Kidney (tissue), 14 donors: Measurements from ENCODE around the gene NEK6. TPM values are rescaled to one million over a fixed set of nuclear protein-coding genes. Genes with fewer than 3 reads are reported as not detected.
A peak's percentile ranks its signal among the peaks of the same experiment; 100 is the strongest.

ENCODE experiments used
- DNase-seq, 5 donors: peaks; one replicate each; pipeline ENCODE4 v3.0.0-alpha.2; 2013 to 2020
- FAIRE-seq: peaks from 2 replicates; lab custom pipeline; 2012; peaks lifted over from hg19 to GRCh38; lab: Jason Lieb, UNC
- H3K27ac ChIP-seq, 2 donors: one replicate each; pipeline ENCODE4 v1.7.0; 2013; ENCODE audit warnings: low read depth in 2 of 2, low read length in 2 of 2, inconsistent platforms in 1 of 2
- H3K27me3 ChIP-seq: one replicate; pipeline ENCODE4 v1.7.1; 2013; ENCODE audit warnings: low read length, inconsistent platforms; ENCODE audit not compliant: control insufficient read depth, insufficient read depth
- H3K36me3 ChIP-seq, 3 donors: one replicate each; pipeline versions ENCODE4 v1.7.0 to v1.7.1; 2013; ENCODE audit warnings: low read length in 3 of 3, control low read depth in 1 of 3, inconsistent platforms in 1 of 3; ENCODE audit not compliant: insufficient read depth in 3 of 3, control insufficient read depth in 2 of 3
- H3K4me1 ChIP-seq, 3 donors: one replicate each; pipeline versions ENCODE4 v1.7.0 to v1.7.1; 2013; ENCODE audit warnings: low read length in 3 of 3, inconsistent platforms in 1 of 3, low read depth in 1 of 3; ENCODE audit not compliant: control insufficient read depth in 2 of 3, insufficient read depth in 2 of 3
- H3K4me3 ChIP-seq, 3 donors: one replicate each; pipeline versions ENCODE4 v1.7.0 to v1.8.1; 2013; ENCODE audit warnings: low read length in 3 of 3, control low read depth in 1 of 3, inconsistent platforms in 1 of 3
- H3K9ac ChIP-seq, 3 donors: one replicate each; pipeline versions ENCODE4 v1.7.0 to v1.7.1; 2013; ENCODE audit warnings: low read length in 3 of 3, control low read depth in 1 of 3, inconsistent platforms in 1 of 3
- H3K9me3 ChIP-seq, 3 donors: one replicate each; pipeline versions ENCODE4 v1.7.0 to v1.7.1; 2013; ENCODE audit warnings: low read length in 3 of 3, control low read depth in 1 of 3, inconsistent platforms in 1 of 3; ENCODE audit not compliant: control insufficient read depth in 2 of 3, insufficient read depth in 1 of 3
- CTCF ChIP-seq: IDR thresholded peaks from 3 replicates; pipeline ENCODE4 v1.5.1; 2012; ENCODE audit warnings: mild to moderate bottlenecking, moderate library complexity, borderline replicate concordance; ENCODE audit not compliant: insufficient read depth; ENCODE audit errors: extremely low read depth
- intact Hi-C: fragments of 100-400 bp; cut with DNase I; formaldehyde crosslinking; loops from one replicate; pipeline ENCODE4 v1.11.1; 2022
- polyA plus RNA-seq: library from polyadenylated mRNA; stranded (reverse); fragments of 350-450 nt; fragmentation: Illumina TruSeq; extraction: RNeasy Lipid Tissue Mini Kit (QIAGEN cat#74804); gene quantifications from one replicate; pipeline ENCODE4 v1.2.3, GENCODE V29; 2014; ENCODE audit warnings: low read depth, low replicate concordance; ENCODE audit not compliant: insufficient read depth
- total RNA-seq: library from RNA; stranded (reverse); fragmentation: NEBNext Ultra II Directional; extraction: Animal tissue kit (Norgen Biotek cat#: 25700); gene quantifications from one replicate; pipeline ENCODE4 v1.2.1, GENCODE V29; 2021
- donor health status: control.
- donor health status: control.
- donor health status: control.
- donor health status: control.
- donor health status: control.
- donor health status: DM: yes; HTN: yes; CAD: no.
- donor health status: Normal renal cell carcinoma (clear cell type).

The NEK6 gene
- total and polyA plus RNA-seq, 2 donors from 2014 or later: 14.9 to 82.1 TPM

- H3K27me3 ChIP-seq: no peaks in the 10 kb centered on the region
- H3K4me3 ChIP-seq: no peak overlapping the region
- DNase-seq (no peak), FAIRE-seq (no peak)
- no peaks in the 10 kb centered on the region for H3K36me3 ChIP-seq
- intact Hi-C loops: no loop called here
- peaks cover 0 to 2% (median 0%) of the 10 kb centered on the region in 3 donors for H3K4me1 ChIP-seq
- TF ChIP-seq CTCF: no peak
- H3K27ac ChIP-seq: peak overlapping the region in 1 of 2 donors; percentile 14
- no peak overlapping the region for H3K9ac ChIP-seq
- H3K9me3 ChIP-seq: no peaks in the 10 kb centered on the region
Observed at GRCh38 chr9:124363326-124364096, 105.8 kb downstream of the NEK6 start.

- H3K9ac ChIP-seq: no peak overlapping the region
- DNase-seq (no peak), FAIRE-seq (no peak)
- no peaks in the 10 kb centered on the region for H3K9me3 ChIP-seq
- H3K27me3 ChIP-seq: no peaks in the 10 kb centered on the region
- H3K27ac ChIP-seq: no peak overlapping the region
- H3K36me3 ChIP-seq: no peaks in the 10 kb centered on the region
- H3K4me1 ChIP-seq: peaks cover 0 to 2% (median 0%) of the 10 kb centered on the region in 3 donors
- H3K4me3 ChIP-seq: no peak overlapping the region
- intact Hi-C loops: no loop called here
- TF ChIP-seq CTCF: no peak
Observed at GRCh38 chr9:124364141-124364540, 106.4 kb downstream of the NEK6 start.

GRCh38 chr9:124365036-124365435 is 107.3 kb downstream of the NEK6 start:
- Histone ChIP-seq H3K9ac (no peak overlapping the region), H3K36me3 (no peaks in the 10 kb centered on the region), H3K4me3 (no peak overlapping the region), H3K4me1 (no peaks in the 10 kb centered on the region), H3K9me3 (no peaks in the 10 kb centered on the region), H3K27ac (no peak overlapping the region), H3K27me3 (no peaks in the 10 kb centered on the region)
- TF ChIP-seq CTCF: no peak
- DNase-seq: no peak
- FAIRE-seq: no peak
- intact Hi-C loops: no loop called here
